Tibial artery (tissue), 4 donors: ENCODE results near the gene HELB.

ENCODE experiments used
- DNase-seq, 2 donors: peaks; one replicate each; pipeline ENCODE4 v3.0.0-alpha.2; 2019
- H3K27ac ChIP-seq, 2 donors: fragments of 200-600 bp; sonication (generic) in 1 of 2; 1 replicate in 1 of 2; 2 replicates in 1 of 2; pipeline ENCODE4 v1.5.1; 2018 to 2019; ENCODE audit warnings: mild to moderate bottlenecking in 1 of 2
- H3K27me3 ChIP-seq, 2 donors: fragments of 200-600 bp; sonication (generic) in 1 of 2; one replicate each; pipeline versions ENCODE4 v1.5.1 to v1.6.0; 2016 to 2019
- H3K36me3 ChIP-seq, 3 donors: fragments of 200-600 bp; sonication (generic) in 2 of 3; one replicate each; pipeline ENCODE4 v1.5.1; 2016 to 2019; ENCODE audit warnings: mild to moderate bottlenecking in 2 of 3
- H3K4me1 ChIP-seq, 4 donors: fragments of 200-600 bp; sonication (generic) in 2 of 4; 1 replicate in 3 of 4; 2 replicates in 1 of 4; pipeline ENCODE4 v1.5.1; 2016 to 2019
- H3K4me3 ChIP-seq, 2 donors: fragments of 200-600 bp; sonication (generic) in 1 of 2; 1 replicate in 1 of 2; 2 replicates in 1 of 2; pipeline ENCODE4 v1.5.1; 2018 to 2019; ENCODE audit warnings: mild to moderate bottlenecking in 2 of 2
- H3K9me3 ChIP-seq, 3 donors: fragments of 200-600 bp; sonication (generic) in 1 of 3; one replicate each; pipeline ENCODE4 v1.5.1; 2016 to 2019
- CTCF ChIP-seq, 2 experiments: fragments of 200-600 bp in 1 of 2; fragments of 450-650 bp in 1 of 2; IDR thresholded peaks; one replicate each; pipeline ENCODE4 v1.5.1; 2017 to 2019; ENCODE audit warnings: antibody characterized with exemption in 2 of 2, mild to moderate bottlenecking in 1 of 2, moderate library complexity in 1 of 2
- intact Hi-C: fragments of 100-400 bp; cut with DNase I; formaldehyde crosslinking; loops from one replicate; pipeline ENCODE4 v1.15.0; 2023; ENCODE audit warnings: low total_unique reads

HELB gene

GRCh38 chr12:66367015-66367667, 64.8 kb downstream of the HELB start:
- no peak overlapping the region for H3K4me3 ChIP-seq
- no peak overlapping the region for H3K27ac ChIP-seq
- no peaks in the 10 kb centered on the region for H3K4me1 ChIP-seq
- no peaks in the 10 kb centered on the region for H3K27me3 ChIP-seq
- no peaks in the 10 kb centered on the region for H3K9me3 ChIP-seq
- H3K36me3 ChIP-seq, result no peaks in the 10 kb centered on the region
- TF ChIP-seq CTCF (IDR thresholded peaks at IDR 0.05), result no peak
- intact Hi-C loops, result no loop called here
- DNase-seq, result no peak

GRCh38 chr12:66371982-66372381, 69.7 kb downstream of the HELB start:
- no peak for TF ChIP-seq CTCF (IDR thresholded peaks at IDR 0.05)
- no peaks in the 10 kb centered on the region for H3K27me3 ChIP-seq
- no peak overlapping the region for H3K4me3 ChIP-seq
- no peaks in the 10 kb centered on the region for H3K4me1 ChIP-seq
- no peaks in the 10 kb centered on the region for H3K9me3 ChIP-seq
- intact Hi-C loops, result no loop called here
- H3K36me3 ChIP-seq, result no peaks in the 10 kb centered on the region
- no peak for DNase-seq
- no peak overlapping the region for H3K27ac ChIP-seq

GRCh38 chr12:66375560-66375959, 73.3 kb downstream of the HELB start:
- H3K27ac ChIP-seq, result no peak overlapping the region
- intact Hi-C loops, result no loop called here

GRCh38 chr12:66379616-66380015, 77.3 kb downstream of the HELB start:
- H3K4me3 ChIP-seq, result no peak overlapping the region
- H3K36me3 ChIP-seq, result no peaks in the 10 kb centered on the region
- H3K27me3 ChIP-seq, result no peaks in the 10 kb centered on the region
- no peak overlapping the region for H3K27ac ChIP-seq
- H3K9me3 ChIP-seq, result no peaks in the 10 kb centered on the region
- TF ChIP-seq CTCF (IDR thresholded peaks at IDR 0.05), result no peak
- no peaks in the 10 kb centered on the region for H3K4me1 ChIP-seq
- intact Hi-C loops, result no loop called here
- no peak for DNase-seq

More at GRCh38 chr12:66375560-66375959, 73.3 kb downstream of the HELB start:
- H3K4me1 ChIP-seq, result no peaks in the 10 kb centered on the region
- TF ChIP-seq CTCF (IDR thresholded peaks at IDR 0.05), result no peak
- no peaks in the 10 kb centered on the region for H3K27me3 ChIP-seq
- H3K4me3 ChIP-seq, result no peak overlapping the region
- H3K36me3 ChIP-seq, result no peaks in the 10 kb centered on the region
- no peaks in the 10 kb centered on the region for H3K9me3 ChIP-seq
- no peak for DNase-seq

GRCh38 chr12:66380769-66381535, 78.7 kb downstream of the HELB start:
- no peak overlapping the region for H3K4me3 ChIP-seq

More at GRCh38 chr12:66380769-66381535, 78.7 kb downstream of the HELB start:
- no peaks in the 10 kb centered on the region for H3K27me3 ChIP-seq
- DNase-seq, result no peak
- intact Hi-C loops, result no loop called here
- no peaks in the 10 kb centered on the region for H3K4me1 ChIP-seq
- no peaks in the 10 kb centered on the region for H3K36me3 ChIP-seq
- no peaks in the 10 kb centered on the region for H3K9me3 ChIP-seq
- no peak overlapping the region for H3K27ac ChIP-seq
- TF ChIP-seq CTCF (IDR thresholded peaks at IDR 0.05), result no peak
